Neural cell (in vitro differentiated cells): Measurements from ENCODE around the gene SNTB2.

Experiments
- EP300 ChIP-seq: fragments of 450-650 bp; conservative IDR thresholded peaks from 2 replicates; pipeline ENCODE4 v1.6.1; 2014; ENCODE audit warnings: antibody characterized with exemption, mild to moderate bottlenecking, moderate library complexity; ENCODE audit not compliant: poor library complexity, severe bottlenecking
- EZH2 ChIP-seq: fragments of 200-600, 300-800 bp; shearing (Covaris generic), sonication (generic); IDR thresholded peaks from 2 replicates; pipeline ENCODE4 v1.6.1; 2014; ENCODE audit warnings: antibody characterized with exemption, low read length, borderline replicate concordance, mild to moderate bottlenecking; ENCODE audit not compliant: insufficient read depth, poor library complexity, severe bottlenecking
- POLR2AphosphoS5 ChIP-seq: IDR thresholded peaks from 2 replicates; pipeline ENCODE4 v1.6.1; 2012
- RAD21 ChIP-seq: fragments of 450-650 bp; conservative IDR thresholded peaks from 2 replicates; pipeline ENCODE4 v1.6.1; 2014; ENCODE audit warnings: antibody characterized with exemption, mild to moderate bottlenecking, moderate library complexity
- SMC3 ChIP-seq: fragments of 450-650 bp; conservative IDR thresholded peaks from 2 replicates; pipeline ENCODE4 v1.6.1; 2014; ENCODE audit warnings: antibody characterized with exemption, mild to moderate bottlenecking, moderate library complexity; ENCODE audit not compliant: poor library complexity
- TAF1 ChIP-seq: IDR thresholded peaks from 2 replicates; pipeline ENCODE4 v1.6.1; 2012; ENCODE audit warnings: low read depth
- TF ChIP-seq, protein P1 (sequence below): fragments of 450-650 bp; IDR thresholded peaks from 2 replicates; pipeline ENCODE4 v1.5.1; 2014; ENCODE audit warnings: antibody characterized with exemption, mild to moderate bottlenecking, moderate library complexity; ENCODE audit not compliant: poor library complexity, severe bottlenecking
- TF ChIP-seq, protein P2 (sequence below): IDR thresholded peaks from 2 replicates; pipeline ENCODE4 v1.6.1; 2012; ENCODE audit warnings: borderline replicate concordance

DNA sequence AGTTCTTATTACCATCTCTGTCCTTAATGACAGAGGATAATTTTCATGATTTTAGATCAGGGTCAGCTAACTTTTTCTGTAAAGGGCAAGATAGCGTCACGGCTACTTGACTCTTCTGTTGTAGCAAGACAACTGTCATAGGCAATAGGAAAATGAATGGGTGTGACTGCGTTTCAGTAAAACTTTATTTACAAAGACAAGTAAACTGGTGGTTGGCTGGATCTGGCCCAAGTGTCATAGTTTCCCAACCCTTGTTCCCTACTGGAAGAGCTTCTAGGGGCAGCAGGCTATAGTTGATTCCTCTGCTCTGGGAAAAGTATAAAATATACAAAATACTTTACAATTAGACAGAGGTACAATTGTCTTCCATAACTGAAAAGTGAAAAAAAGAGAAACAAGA lies 73.5 kb downstream of the SNTB2 start:
- TF ChIP-seq, protein P1, sequence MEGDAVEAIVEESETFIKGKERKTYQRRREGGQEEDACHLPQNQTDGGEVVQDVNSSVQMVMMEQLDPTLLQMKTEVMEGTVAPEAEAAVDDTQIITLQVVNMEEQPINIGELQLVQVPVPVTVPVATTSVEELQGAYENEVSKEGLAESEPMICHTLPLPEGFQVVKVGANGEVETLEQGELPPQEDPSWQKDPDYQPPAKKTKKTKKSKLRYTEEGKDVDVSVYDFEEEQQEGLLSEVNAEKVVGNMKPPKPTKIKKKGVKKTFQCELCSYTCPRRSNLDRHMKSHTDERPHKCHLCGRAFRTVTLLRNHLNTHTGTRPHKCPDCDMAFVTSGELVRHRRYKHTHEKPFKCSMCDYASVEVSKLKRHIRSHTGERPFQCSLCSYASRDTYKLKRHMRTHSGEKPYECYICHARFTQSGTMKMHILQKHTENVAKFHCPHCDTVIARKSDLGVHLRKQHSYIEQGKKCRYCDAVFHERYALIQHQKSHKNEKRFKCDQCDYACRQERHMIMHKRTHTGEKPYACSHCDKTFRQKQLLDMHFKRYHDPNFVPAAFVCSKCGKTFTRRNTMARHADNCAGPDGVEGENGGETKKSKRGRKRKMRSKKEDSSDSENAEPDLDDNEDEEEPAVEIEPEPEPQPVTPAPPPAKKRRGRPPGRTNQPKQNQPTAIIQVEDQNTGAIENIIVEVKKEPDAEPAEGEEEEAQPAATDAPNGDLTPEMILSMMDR: no peak
- TF ChIP-seq EP300 (no peak), TAF1 (no peak), EZH2 (no peak), SMC3 (no peak), RAD21 (no peak), POLR2AphosphoS5 (no peak)
- TF ChIP-seq, protein P2, sequence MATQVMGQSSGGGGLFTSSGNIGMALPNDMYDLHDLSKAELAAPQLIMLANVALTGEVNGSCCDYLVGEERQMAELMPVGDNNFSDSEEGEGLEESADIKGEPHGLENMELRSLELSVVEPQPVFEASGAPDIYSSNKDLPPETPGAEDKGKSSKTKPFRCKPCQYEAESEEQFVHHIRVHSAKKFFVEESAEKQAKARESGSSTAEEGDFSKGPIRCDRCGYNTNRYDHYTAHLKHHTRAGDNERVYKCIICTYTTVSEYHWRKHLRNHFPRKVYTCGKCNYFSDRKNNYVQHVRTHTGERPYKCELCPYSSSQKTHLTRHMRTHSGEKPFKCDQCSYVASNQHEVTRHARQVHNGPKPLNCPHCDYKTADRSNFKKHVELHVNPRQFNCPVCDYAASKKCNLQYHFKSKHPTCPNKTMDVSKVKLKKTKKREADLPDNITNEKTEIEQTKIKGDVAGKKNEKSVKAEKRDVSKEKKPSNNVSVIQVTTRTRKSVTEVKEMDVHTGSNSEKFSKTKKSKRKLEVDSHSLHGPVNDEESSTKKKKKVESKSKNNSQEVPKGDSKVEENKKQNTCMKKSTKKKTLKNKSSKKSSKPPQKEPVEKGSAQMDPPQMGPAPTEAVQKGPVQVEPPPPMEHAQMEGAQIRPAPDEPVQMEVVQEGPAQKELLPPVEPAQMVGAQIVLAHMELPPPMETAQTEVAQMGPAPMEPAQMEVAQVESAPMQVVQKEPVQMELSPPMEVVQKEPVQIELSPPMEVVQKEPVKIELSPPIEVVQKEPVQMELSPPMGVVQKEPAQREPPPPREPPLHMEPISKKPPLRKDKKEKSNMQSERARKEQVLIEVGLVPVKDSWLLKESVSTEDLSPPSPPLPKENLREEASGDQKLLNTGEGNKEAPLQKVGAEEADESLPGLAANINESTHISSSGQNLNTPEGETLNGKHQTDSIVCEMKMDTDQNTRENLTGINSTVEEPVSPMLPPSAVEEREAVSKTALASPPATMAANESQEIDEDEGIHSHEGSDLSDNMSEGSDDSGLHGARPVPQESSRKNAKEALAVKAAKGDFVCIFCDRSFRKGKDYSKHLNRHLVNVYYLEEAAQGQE: no peak
